Testis (tissue), 2 donors: Measurements from ENCODE around the gene PPT2.

Experiments
- CTCF ChIP-seq, 3 experiments: fragments of 450-650 bp in 2 of 3; fragments of 200-600 bp in 1 of 3; sonication (generic) in 1 of 3; IDR thresholded peaks; one replicate each; pipeline ENCODE4 v1.5.1; 2016 to 2019; ENCODE audit warnings: antibody characterized with exemption in 3 of 3, mild to moderate bottlenecking in 2 of 3, moderate library complexity in 1 of 3
- POLR2A ChIP-seq: fragments of 450-650 bp; IDR thresholded peaks from one replicate; pipeline ENCODE4 v1.6.1; 2017; ENCODE audit warnings: antibody characterized with exemption, mild to moderate bottlenecking, moderate library complexity

GRCh38 chr6:32152769-32153563, 975 bp upstream of the PPT2 start:
- TF ChIP-seq POLR2A (no peak), CTCF (IDR thresholded peaks at IDR 0.05) (no peak)
